Measurements from ENCODE around the gene PLEKHO2. TPM values are rescaled to one million over a fixed set of nuclear protein-coding genes. Genes with fewer than 3 reads are reported as not detected.

The PLEKHO2 gene
- polyA plus RNA-seq, 1 of the 3 experiments (the other 2 are of a cell fraction) = 7.8 TPM

DNA sequence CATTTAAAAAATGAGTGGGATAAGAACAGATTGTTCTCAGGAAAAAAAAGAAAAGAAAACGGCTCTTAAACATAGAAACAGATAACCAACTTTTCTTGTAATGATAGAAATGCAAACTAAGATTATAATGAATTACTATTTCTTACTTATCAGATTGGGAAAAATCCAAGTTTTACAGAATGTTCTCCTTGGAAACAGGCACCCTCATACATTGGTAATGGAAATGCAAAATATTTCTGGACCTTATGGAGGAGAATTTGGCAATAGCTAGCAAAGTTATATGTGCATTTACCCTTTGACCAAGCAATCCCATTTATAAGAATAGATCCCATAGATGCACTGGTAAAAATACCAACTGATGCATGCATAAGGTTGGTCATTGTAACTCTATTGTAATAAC is 66.3 kb downstream of the PLEKHO2 start:
- Histone ChIP-seq H3K27me3 (ENCODE audit: insufficient read depth) (no peaks in the 10 kb centered on the region), H3K9ac (no peak overlapping the region), H3K36me3 (replicated peaks in 1 of 2; ENCODE audit: control insufficient read depth in 1 of 2, insufficient read depth in 2 of 2, low read length in 1 of 2) (no peaks in the 10 kb centered on the region), H3K9me2 (no peaks in the 10 kb centered on the region), H3K27ac (ENCODE audit: low read depth in 2 of 2, low read length in 1 of 2) (no peak overlapping the region), H2AFZ (ENCODE audit: low read depth) (no peak overlapping the region), H3K9me3 (no peaks in the 10 kb centered on the region), H4K20me1 (ENCODE audit: insufficient read depth) (no peaks in the 10 kb centered on the region), H3K4me3 (ENCODE audit: low read depth in 2 of 2, low read length in 1 of 2) (no peak overlapping the region), H3K4me1 (ENCODE audit: control insufficient read depth in 1 of 2, insufficient read depth in 2 of 2, low read depth in 1 of 2, low read length in 1 of 2) (peaks cover 0 to 17% of the 10 kb centered on the region in 2 experiments; a peak in 2 of 4 replicates), H3F3A (replicated peaks; ENCODE audit: insufficient read depth) (peaks cover 2% of the 10 kb centered on the region), H3K4me2 (no peak overlapping the region), H3K79me2 (ENCODE audit: insufficient read depth) (no peaks in the 10 kb centered on the region)
- no peak for TF ChIP-seq RCOR1 (IDR thresholded peaks at IDR 0.05; ENCODE audit: low read length)
- TF ChIP-seq NRF1 (IDR thresholded peaks at IDR 0.05; ENCODE audit: low read depth, low read length) = no peak
- TF ChIP-seq ELF1 (IDR thresholded peaks at IDR 0.05) = no peak
- TF ChIP-seq GABPA (IDR thresholded peaks at IDR 0.05; ENCODE audit: low read depth) = no peak
- no peak for TF ChIP-seq MXI1 (IDR thresholded peaks at IDR 0.05; ENCODE audit: low read depth, low read length)
- TF ChIP-seq SIN3A (IDR thresholded peaks at IDR 0.05; ENCODE audit: borderline replicate concordance, low read depth, low read length) = no peak
- TF ChIP-seq SMC3 (IDR thresholded peaks at IDR 0.05; ENCODE audit: low read depth, low read length) = no peak
- TF ChIP-seq YY1 (IDR thresholded peaks at IDR 0.05; ENCODE audit: low read depth) = no peak
- no peak for TF ChIP-seq FOSL2 (IDR thresholded peaks at IDR 0.05; ENCODE audit: borderline replicate concordance, low read depth)
- TF ChIP-seq, protein P1, sequence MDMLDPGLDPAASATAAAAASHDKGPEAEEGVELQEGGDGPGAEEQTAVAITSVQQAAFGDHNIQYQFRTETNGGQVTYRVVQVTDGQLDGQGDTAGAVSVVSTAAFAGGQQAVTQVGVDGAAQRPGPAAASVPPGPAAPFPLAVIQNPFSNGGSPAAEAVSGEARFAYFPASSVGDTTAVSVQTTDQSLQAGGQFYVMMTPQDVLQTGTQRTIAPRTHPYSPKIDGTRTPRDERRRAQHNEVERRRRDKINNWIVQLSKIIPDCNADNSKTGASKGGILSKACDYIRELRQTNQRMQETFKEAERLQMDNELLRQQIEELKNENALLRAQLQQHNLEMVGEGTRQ (IDR thresholded peaks at IDR 0.05; ENCODE audit: borderline replicate concordance, low read depth, low read length) = no peak
- TF ChIP-seq NFIC (IDR thresholded peaks at IDR 0.05; ENCODE audit: borderline replicate concordance) = no peak
- no peak for TF ChIP-seq TEAD4 (IDR thresholded peaks at IDR 0.05; ENCODE audit: borderline replicate concordance, insufficient read depth)
- DNase-seq = no peak
- CTCF ChIA-PET = no interaction called here
- POLR2A ChIA-PET = no interaction called here
- WGBS (ENCODE audit: low lambda C conversion rate) = 20% methylated on average over 1 of the region's 1 CpG

DNA sequence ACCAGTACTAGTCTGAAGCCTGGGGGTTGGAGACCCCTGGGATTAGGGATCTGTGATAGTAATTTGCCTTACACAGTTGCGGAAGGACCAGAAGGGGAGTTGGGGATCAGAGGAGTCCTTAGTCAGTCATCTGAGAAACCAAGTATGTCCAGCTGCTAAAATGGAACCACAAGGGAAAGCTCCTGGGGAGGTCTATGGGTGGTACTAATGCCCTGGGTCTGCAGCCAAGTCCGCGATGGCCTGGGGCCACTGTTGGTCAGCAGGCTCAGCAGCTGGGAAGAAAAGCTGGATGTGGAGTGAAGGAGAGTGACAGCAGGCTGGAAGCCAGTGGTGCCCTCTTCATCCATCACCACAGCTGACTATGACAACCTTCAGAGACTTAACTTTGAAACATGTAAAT is 67.8 kb downstream of the PLEKHO2 start:
- Histone ChIP-seq H3K27me3 (ENCODE audit: insufficient read depth) (no peaks in the 10 kb centered on the region), H3K9ac (no peak overlapping the region), H3K4me1 (ENCODE audit: control insufficient read depth in 1 of 2, insufficient read depth in 2 of 2, low read depth in 1 of 2, low read length in 1 of 2) (peaks cover 0 to 23% of the 10 kb centered on the region in 2 experiments; a peak in 2 of 4 replicates), H3K36me3 (replicated peaks in 1 of 2; ENCODE audit: control insufficient read depth in 1 of 2, insufficient read depth in 2 of 2, low read length in 1 of 2) (no peaks in the 10 kb centered on the region), H2AFZ (ENCODE audit: low read depth) (no peak overlapping the region), H4K20me1 (ENCODE audit: insufficient read depth) (no peaks in the 10 kb centered on the region), H3K27ac (ENCODE audit: low read depth in 2 of 2, low read length in 1 of 2) (no peak overlapping the region), H3K9me2 (no peaks in the 10 kb centered on the region), H3F3A (replicated peaks; ENCODE audit: insufficient read depth) (no peaks in the 10 kb centered on the region), H3K79me2 (ENCODE audit: insufficient read depth) (no peaks in the 10 kb centered on the region), H3K9me3 (no peaks in the 10 kb centered on the region), H3K4me2 (no peak overlapping the region), H3K4me3 (ENCODE audit: low read depth in 2 of 2, low read length in 1 of 2) (no peak overlapping the region)
- ChIA-PET POLR2A (interaction anchor here (0.5 kb wide), 1 partner anchor 173 kb away, joined by 3 read pairs; no protein-coding TSS in a partner anchor), CTCF (interaction anchor here (0.8 kb wide), 1 partner anchor 181 kb away, joined by 3 read pairs; no protein-coding TSS in a partner anchor)
- DNase-seq = no peak
- TF ChIP-seq, protein P2, sequence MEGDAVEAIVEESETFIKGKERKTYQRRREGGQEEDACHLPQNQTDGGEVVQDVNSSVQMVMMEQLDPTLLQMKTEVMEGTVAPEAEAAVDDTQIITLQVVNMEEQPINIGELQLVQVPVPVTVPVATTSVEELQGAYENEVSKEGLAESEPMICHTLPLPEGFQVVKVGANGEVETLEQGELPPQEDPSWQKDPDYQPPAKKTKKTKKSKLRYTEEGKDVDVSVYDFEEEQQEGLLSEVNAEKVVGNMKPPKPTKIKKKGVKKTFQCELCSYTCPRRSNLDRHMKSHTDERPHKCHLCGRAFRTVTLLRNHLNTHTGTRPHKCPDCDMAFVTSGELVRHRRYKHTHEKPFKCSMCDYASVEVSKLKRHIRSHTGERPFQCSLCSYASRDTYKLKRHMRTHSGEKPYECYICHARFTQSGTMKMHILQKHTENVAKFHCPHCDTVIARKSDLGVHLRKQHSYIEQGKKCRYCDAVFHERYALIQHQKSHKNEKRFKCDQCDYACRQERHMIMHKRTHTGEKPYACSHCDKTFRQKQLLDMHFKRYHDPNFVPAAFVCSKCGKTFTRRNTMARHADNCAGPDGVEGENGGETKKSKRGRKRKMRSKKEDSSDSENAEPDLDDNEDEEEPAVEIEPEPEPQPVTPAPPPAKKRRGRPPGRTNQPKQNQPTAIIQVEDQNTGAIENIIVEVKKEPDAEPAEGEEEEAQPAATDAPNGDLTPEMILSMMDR (IDR thresholded peaks at IDR 0.05) = no peak
- no peak for TF ChIP-seq MEF2A (IDR thresholded peaks at IDR 0.05; ENCODE audit: borderline replicate concordance, low read depth)
- WGBS (ENCODE audit: low lambda C conversion rate) = 100% methylated on average over 3 of the region's 3 CpGs
